K562 (cell line): ENCODE measurements around the gene CLSTN1. TPM values are rescaled to one million over a fixed set of nuclear protein-coding genes. Genes with fewer than 3 reads are reported as not detected.
A peak's percentile ranks its signal among the peaks of the same experiment; 100 is the strongest.

Source experiments
- ATF7 ChIP-seq: fragments of 450-650 bp; IDR thresholded peaks from 2 replicates; pipeline ENCODE4 v1.7.1; 2014; ENCODE audit warnings: mild to moderate bottlenecking, moderate library complexity
- BHLHE40 ChIP-seq: IDR thresholded peaks from 2 replicates; pipeline ENCODE4 v1.6.1; 2011; ENCODE audit warnings: low read length, improper control_type of control experiment
- GATAD2A ChIP-seq: fragments of 450-650 bp; IDR thresholded peaks from 2 replicates; pipeline ENCODE4 v1.6.1; 2017
- HCFC1 ChIP-seq: IDR thresholded peaks from 2 replicates; pipeline ENCODE4 v1.6.1; 2012; ENCODE audit warnings: low read depth, low read length, improper control_type of control experiment
- IRF2 ChIP-seq: sonication (generic); formaldehyde crosslinking; IDR thresholded peaks from 2 replicates; pipeline ENCODE4 v1.8.1; 2022; ENCODE audit warnings: mild to moderate bottlenecking, missing genetic modification reagents
- LEF1 ChIP-seq: fragments of 450-650 bp; IDR thresholded peaks from 2 replicates; pipeline ENCODE4 v1.6.1; 2016; ENCODE audit warnings: mild to moderate bottlenecking
- MYBL2 ChIP-seq, 2 experiments: fragments of 450-650 bp in 1 of 2; sonication (generic) in 1 of 2; formaldehyde crosslinking in 1 of 2; IDR thresholded peaks; 2 replicates each; pipeline versions ENCODE4 v1.6.1 to v1.8.1; 2017 to 2022; ENCODE audit warnings: borderline replicate concordance in 1 of 2, inconsistent platforms in 1 of 2, low read depth in 1 of 2, mild to moderate bottlenecking in 1 of 2, missing genetic modification reagents in 1 of 2, moderate library complexity in 1 of 2
- NR2F6 ChIP-seq: fragments of 450-650 bp; formaldehyde crosslinking; IDR thresholded peaks from 2 replicates; pipeline ENCODE4 v1.4.0; 2020; ENCODE audit warnings: mild to moderate bottlenecking
- POLR2AphosphoS2 ChIP-seq: IDR thresholded peaks from 2 replicates; pipeline ENCODE4 v1.6.1; 2012; ENCODE audit warnings: low read length, improper control_type of control experiment
- SAP30 ChIP-seq: fragments of 200-600 bp; sonication (generic); IDR thresholded peaks from 2 replicates; pipeline ENCODE4 v1.6.1; 2012; ENCODE audit warnings: borderline replicate concordance, low read depth, mild to moderate bottlenecking, moderate library complexity, low read length, control low read depth, inconsistent platforms; ENCODE audit not compliant: insufficient read depth, poor library complexity, severe bottlenecking
- SIX5 ChIP-seq, 2 experiments: IDR thresholded peaks; 2 replicates each; pipeline ENCODE4 v1.6.1; 2011; ENCODE audit warnings: low read length in 2 of 2, borderline replicate concordance in 1 of 2, low read depth in 1 of 2, mild to moderate bottlenecking in 1 of 2, moderate library complexity in 1 of 2; ENCODE audit not compliant: insufficient read depth in 1 of 2
- SMARCB1 ChIP-seq: IDR thresholded peaks from 2 replicates; pipeline ENCODE4 v1.6.1; 2011; ENCODE audit warnings: improper control_type of control experiment, low read depth; ENCODE audit not compliant: insufficient read length
- TRIM28 ChIP-seq: fragments of 450-650 bp; IDR thresholded peaks from 2 replicates; pipeline ENCODE4 v1.6.1; 2017
- polyA plus RNA-seq, 8 experiments: library from polyadenylated mRNA; depleted of rRNA in 4 of 8; stranded (reverse) in 5 of 8; unstranded in 3 of 8; fragments of >200 nt; fragmentation: Nextera tagmentation in 2 of 8; fragmentation: Illumina TruSeq in 1 of 8; extraction: Ambion mirVana in 2 of 8; extraction: Trizol in 1 of 8; gene quantifications; 2 replicates each; pipeline versions ENCODE4 v1.2.1 to v1.2.3, GENCODE V29; 2011 to 2014; ENCODE audit warnings: inconsistent platforms in 1 of 8, missing spikeins in 1 of 8
- total RNA-seq, 7 experiments: library from RNA; depleted of rRNA in 6 of 7; stranded (reverse); fragments of >200 nt in 6 of 7; fragmentation: Illumina TruSeq in 2 of 7; extraction: Trizol in 2 of 7; gene quantifications; 2 replicates each; pipeline versions ENCODE4 v1.2.1 to v1.2.3, GENCODE V29; 2011 to 2021; ENCODE audit warnings: low replicate concordance in 1 of 7
- TF ChIP-seq, protein P1 (sequence below), 2 experiments: fragments of 450-650 bp in 1 of 2; sonication (generic) in 1 of 2; formaldehyde crosslinking in 1 of 2; IDR thresholded peaks in 1 of 2; conservative IDR thresholded peaks in 1 of 2; 2 replicates each; pipeline versions ENCODE4 v1.6.1 to v1.8.1; 2016 to 2023; ENCODE audit warnings: mild to moderate bottlenecking in 2 of 2, moderate library complexity in 2 of 2, inconsistent platforms in 1 of 2, missing genetic modification reagents in 1 of 2
- TF ChIP-seq, protein P2 (sequence below): sonication (generic); formaldehyde crosslinking; IDR thresholded peaks from 2 replicates; pipeline ENCODE4 v1.8.0; 2022; ENCODE audit warnings: mild to moderate bottlenecking, missing genetic modification reagents
- TF ChIP-seq, protein P3 (sequence below): sonication (generic); formaldehyde crosslinking; IDR thresholded peaks from 2 replicates; pipeline ENCODE4 v1.8.0; 2022; ENCODE audit warnings: mild to moderate bottlenecking, missing genetic modification reagents
- TF ChIP-seq, protein P4 (sequence below): fragments of 250-450 bp; sonication (Bioruptor Pico); IDR thresholded peaks from 2 replicates; pipeline ENCODE4 v1.5.0; 2021
- TF ChIP-seq, protein P5 (sequence below): sonication (generic); formaldehyde crosslinking; IDR thresholded peaks from 2 replicates; pipeline ENCODE4 v1.8.0; 2022; ENCODE audit warnings: mild to moderate bottlenecking, missing genetic modification reagents

Gene CLSTN1
- total and polyA plus RNA-seq, 9 of the 15 experiments (the other 6 are each of a cell fraction or from before 2014, with no cell fraction given), result 1.1 to 32.5 (median 13.3) TPM

DNA sequence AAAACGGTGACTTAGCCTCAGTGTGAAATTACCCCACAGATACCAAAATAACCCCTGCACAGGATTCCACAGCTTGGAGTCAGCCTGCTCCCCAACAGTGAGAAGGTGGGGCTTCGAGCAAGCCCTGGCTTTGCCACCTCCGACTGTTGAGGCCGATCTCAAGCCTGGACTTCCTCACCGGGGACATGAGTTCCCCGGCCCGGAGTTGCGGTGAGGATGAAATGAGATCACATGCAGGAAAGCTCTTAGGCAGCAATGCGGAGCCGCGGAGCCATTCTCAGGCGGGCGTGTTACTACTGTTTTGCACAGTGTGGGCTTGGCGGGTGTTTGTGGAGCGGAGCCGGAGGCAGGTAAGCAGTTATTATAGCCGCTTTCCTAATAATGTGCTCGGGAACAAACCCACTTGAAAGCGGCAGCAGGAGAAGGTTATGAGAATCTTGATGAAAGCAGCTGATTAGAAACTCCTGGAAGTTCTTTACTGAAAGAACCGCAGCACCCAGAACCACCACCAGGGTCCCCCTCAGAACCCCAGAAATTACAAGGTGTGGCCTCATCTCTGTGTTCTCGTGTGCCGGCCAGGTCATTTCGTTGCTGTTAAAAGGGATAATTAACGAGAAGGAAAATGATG lies 3.9 kb upstream of the CLSTN1 start (continued):
- TF ChIP-seq LEF1 (no peak), GATAD2A (no peak), HCFC1 (no peak), SMARCB1 (no peak), MYBL2 (IDR thresholded peaks at IDR 0.05; ENCODE audit: low read depth) (no peak), MYBL2 (CRISPR knock-in tag; IDR thresholded peaks at IDR 0.05; ENCODE audit: borderline replicate concordance) (no peak), NR2F6 (CRISPR knock-in tag) (no peak), ATF7 (0 out of 2 replicates have a peak, but pooled peaks have one; percentile 47), IRF2 (CRISPR knock-in tag) (no peak), TRIM28 (no peak), SIX5 (IDR thresholded peaks at IDR 0.05; ENCODE audit: borderline replicate concordance in 1 of 2, insufficient read depth in 1 of 2, low read depth in 1 of 2, low read length in 2 of 2) (no peak), POLR2AphosphoS2 (no peak), BHLHE40 (peak; percentile 51), SAP30 (no peak)
- TF ChIP-seq, protein P1, sequence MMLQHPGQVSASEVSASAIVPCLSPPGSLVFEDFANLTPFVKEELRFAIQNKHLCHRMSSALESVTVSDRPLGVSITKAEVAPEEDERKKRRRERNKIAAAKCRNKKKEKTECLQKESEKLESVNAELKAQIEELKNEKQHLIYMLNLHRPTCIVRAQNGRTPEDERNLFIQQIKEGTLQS (IDR thresholded peaks at IDR 0.05), result 0 out of 2 replicates have a peak, but pooled peaks have one; percentile 13
- TF ChIP-seq, protein P1 (CRISPR knock-in tag; conservative IDR thresholded peaks at IDR 0.05), result no peak
- TF ChIP-seq, protein P2, sequence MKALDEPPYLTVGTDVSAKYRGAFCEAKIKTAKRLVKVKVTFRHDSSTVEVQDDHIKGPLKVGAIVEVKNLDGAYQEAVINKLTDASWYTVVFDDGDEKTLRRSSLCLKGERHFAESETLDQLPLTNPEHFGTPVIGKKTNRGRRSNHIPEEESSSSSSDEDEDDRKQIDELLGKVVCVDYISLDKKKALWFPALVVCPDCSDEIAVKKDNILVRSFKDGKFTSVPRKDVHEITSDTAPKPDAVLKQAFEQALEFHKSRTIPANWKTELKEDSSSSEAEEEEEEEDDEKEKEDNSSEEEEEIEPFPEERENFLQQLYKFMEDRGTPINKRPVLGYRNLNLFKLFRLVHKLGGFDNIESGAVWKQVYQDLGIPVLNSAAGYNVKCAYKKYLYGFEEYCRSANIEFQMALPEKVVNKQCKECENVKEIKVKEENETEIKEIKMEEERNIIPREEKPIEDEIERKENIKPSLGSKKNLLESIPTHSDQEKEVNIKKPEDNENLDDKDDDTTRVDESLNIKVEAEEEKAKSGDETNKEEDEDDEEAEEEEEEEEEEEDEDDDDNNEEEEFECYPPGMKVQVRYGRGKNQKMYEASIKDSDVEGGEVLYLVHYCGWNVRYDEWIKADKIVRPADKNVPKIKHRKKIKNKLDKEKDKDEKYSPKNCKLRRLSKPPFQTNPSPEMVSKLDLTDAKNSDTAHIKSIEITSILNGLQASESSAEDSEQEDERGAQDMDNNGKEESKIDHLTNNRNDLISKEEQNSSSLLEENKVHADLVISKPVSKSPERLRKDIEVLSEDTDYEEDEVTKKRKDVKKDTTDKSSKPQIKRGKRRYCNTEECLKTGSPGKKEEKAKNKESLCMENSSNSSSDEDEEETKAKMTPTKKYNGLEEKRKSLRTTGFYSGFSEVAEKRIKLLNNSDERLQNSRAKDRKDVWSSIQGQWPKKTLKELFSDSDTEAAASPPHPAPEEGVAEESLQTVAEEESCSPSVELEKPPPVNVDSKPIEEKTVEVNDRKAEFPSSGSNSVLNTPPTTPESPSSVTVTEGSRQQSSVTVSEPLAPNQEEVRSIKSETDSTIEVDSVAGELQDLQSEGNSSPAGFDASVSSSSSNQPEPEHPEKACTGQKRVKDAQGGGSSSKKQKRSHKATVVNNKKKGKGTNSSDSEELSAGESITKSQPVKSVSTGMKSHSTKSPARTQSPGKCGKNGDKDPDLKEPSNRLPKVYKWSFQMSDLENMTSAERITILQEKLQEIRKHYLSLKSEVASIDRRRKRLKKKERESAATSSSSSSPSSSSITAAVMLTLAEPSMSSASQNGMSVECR (CRISPR knock-in tag), result no peak
- TF ChIP-seq, protein P3, sequence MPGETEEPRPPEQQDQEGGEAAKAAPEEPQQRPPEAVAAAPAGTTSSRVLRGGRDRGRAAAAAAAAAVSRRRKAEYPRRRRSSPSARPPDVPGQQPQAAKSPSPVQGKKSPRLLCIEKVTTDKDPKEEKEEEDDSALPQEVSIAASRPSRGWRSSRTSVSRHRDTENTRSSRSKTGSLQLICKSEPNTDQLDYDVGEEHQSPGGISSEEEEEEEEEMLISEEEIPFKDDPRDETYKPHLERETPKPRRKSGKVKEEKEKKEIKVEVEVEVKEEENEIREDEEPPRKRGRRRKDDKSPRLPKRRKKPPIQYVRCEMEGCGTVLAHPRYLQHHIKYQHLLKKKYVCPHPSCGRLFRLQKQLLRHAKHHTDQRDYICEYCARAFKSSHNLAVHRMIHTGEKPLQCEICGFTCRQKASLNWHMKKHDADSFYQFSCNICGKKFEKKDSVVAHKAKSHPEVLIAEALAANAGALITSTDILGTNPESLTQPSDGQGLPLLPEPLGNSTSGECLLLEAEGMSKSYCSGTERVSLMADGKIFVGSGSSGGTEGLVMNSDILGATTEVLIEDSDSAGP, result no peak
- TF ChIP-seq, protein P4, sequence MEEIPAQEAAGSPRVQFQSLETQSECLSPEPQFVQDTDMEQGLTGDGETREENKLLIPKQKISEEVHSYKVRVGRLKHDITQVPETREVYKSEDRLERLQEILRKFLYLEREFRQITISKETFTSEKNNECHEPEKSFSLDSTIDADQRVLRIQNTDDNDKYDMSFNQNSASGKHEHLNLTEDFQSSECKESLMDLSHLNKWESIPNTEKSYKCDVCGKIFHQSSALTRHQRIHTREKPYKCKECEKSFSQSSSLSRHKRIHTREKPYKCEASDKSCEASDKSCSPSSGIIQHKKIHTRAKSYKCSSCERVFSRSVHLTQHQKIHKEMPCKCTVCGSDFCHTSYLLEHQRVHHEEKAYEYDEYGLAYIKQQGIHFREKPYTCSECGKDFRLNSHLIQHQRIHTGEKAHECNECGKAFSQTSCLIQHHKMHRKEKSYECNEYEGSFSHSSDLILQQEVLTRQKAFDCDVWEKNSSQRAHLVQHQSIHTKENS (CRISPR knock-in tag), result no peak
- TF ChIP-seq, protein P5, sequence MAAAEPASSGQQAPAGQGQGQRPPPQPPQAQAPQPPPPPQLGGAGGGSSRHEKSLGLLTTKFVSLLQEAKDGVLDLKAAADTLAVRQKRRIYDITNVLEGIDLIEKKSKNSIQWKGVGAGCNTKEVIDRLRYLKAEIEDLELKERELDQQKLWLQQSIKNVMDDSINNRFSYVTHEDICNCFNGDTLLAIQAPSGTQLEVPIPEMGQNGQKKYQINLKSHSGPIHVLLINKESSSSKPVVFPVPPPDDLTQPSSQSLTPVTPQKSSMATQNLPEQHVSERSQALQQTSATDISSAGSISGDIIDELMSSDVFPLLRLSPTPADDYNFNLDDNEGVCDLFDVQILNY, result no peak
